ENCODE data around the gene IL12RB2.

Gene IL12RB2

GRCh38 chr1:67307251-67308060, at the start of gene IL12RB2:
TSS of gene IL12RB2 (plus strand) at chr1:67307873. CDS start at chr1:67320369, 12,496 bp downstream.
- peak; percentile 60 for DNase-seq (ENCODE audit: low read depth)

- DNase-seq (ENCODE audit: low read depth) = peak; percentile 6
Measured at GRCh38 chr1:67261680-67262079, 46.0 kb upstream of the IL12RB2 start.

- no peak for DNase-seq (ENCODE audit: low read depth)
Measured at GRCh38 chr1:67262735-67263134, 44.9 kb upstream of the IL12RB2 start.

- DNase-seq (ENCODE audit: low read depth) = no peak
Measured at GRCh38 chr1:67264152-67264551, 43.5 kb upstream of the IL12RB2 start.

- no peak for DNase-seq (ENCODE audit: low read depth)
Measured at GRCh38 chr1:67264899-67265298, 42.8 kb upstream of the IL12RB2 start.

GRCh38 chr1:67269061-67269460, 38.6 kb upstream of the IL12RB2 start:
- DNase-seq (ENCODE audit: low read depth) = no peak

- no peak for DNase-seq (ENCODE audit: low read depth)
Measured at GRCh38 chr1:67270541-67270940, 37.1 kb upstream of the IL12RB2 start.

- DNase-seq (ENCODE audit: low read depth) = no peak
Measured at GRCh38 chr1:67273591-67273990, 34.1 kb upstream of the IL12RB2 start.

GRCh38 chr1:67274623-67275325, 32.9 kb upstream of the IL12RB2 start:
- no peak for DNase-seq (ENCODE audit: low read depth)

- DNase-seq (ENCODE audit: low read depth) = no peak
Measured at GRCh38 chr1:67280696-67281095, 27.0 kb upstream of the IL12RB2 start.

GRCh38 chr1:67281244-67281643, 26.4 kb upstream of the IL12RB2 start:
- DNase-seq (ENCODE audit: low read depth) = no peak

- no peak for DNase-seq (ENCODE audit: low read depth)
Measured at GRCh38 chr1:67285780-67286488, 21.7 kb upstream of the IL12RB2 start.

GRCh38 chr1:67290236-67290635, 17.4 kb upstream of the IL12RB2 start:
- DNase-seq (ENCODE audit: low read depth) = no peak

GRCh38 chr1:67294836-67295617, 12.6 kb upstream of the IL12RB2 start:
- no peak for DNase-seq (ENCODE audit: low read depth)

- DNase-seq (ENCODE audit: low read depth) = no peak
Measured at GRCh38 chr1:67298762-67299161, 8.9 kb upstream of the IL12RB2 start.

GRCh38 chr1:67299296-67299695, 8.4 kb upstream of the IL12RB2 start:
- DNase-seq (ENCODE audit: low read depth) = no peak

GRCh38 chr1:67300561-67300960, 7.1 kb upstream of the IL12RB2 start:
- no peak for DNase-seq (ENCODE audit: low read depth)

- no peak for DNase-seq (ENCODE audit: low read depth)
Measured at GRCh38 chr1:67304023-67304422, 3.6 kb upstream of the IL12RB2 start.

- no peak for DNase-seq (ENCODE audit: low read depth)
Measured at GRCh38 chr1:67306547-67306946, 1.1 kb upstream of the IL12RB2 start.

GRCh38 chr1:67308136-67308535, 463 bp downstream of the IL12RB2 start:
- DNase-seq (ENCODE audit: low read depth) = no peak

GRCh38 chr1:67312615-67313014, 4.9 kb downstream of the IL12RB2 start:
- DNase-seq (ENCODE audit: low read depth) = no peak
